Activated naive CD4-positive, alpha-beta T cell treated with anti-CD3 and anti-CD28 coated beads for 36 hours (primary cell): ENCODE data around the gene CYP24A1. TPM values are rescaled to one million over a fixed set of nuclear protein-coding genes. Genes with fewer than 3 reads are reported as not detected.
"Not testable (repeated sequence)": the region's sequence is repeated elsewhere in the genome, so short reads cannot be mapped to it uniquely, and the experiment has no call there.

Experiments
- CTCF ChIA-PET: fragments of 350-600 bp; sonication (Branson Sonifier 250); formaldehyde crosslinking; loops from one replicate; lab custom pipeline; 2021; ENCODE audit warnings: antibody characterized with exemption; lab: Charles Lee
- DNase-seq: peaks from one replicate; pipeline ENCODE4 v3.0.0-alpha.2; 2020
- H3K27ac Mint-ChIP-seq: one replicate; pipeline ENCODE4 v1.8.0; 2021; ENCODE audit warnings: mild to moderate bottlenecking, mixed read lengths
- H3K27me3 Mint-ChIP-seq: one replicate; pipeline ENCODE4 v1.8.0; 2021; ENCODE audit warnings: low read depth, mixed read lengths
- H3K36me3 Mint-ChIP-seq: one replicate; pipeline ENCODE4 v1.8.0; 2021; ENCODE audit warnings: low read depth, mixed read lengths
- H3K4me1 Mint-ChIP-seq: one replicate; pipeline ENCODE4 v1.8.0; 2021; ENCODE audit warnings: low read depth, mixed read lengths
- H3K4me3 Mint-ChIP-seq: one replicate; pipeline ENCODE4 v1.8.0; 2021; ENCODE audit warnings: mild to moderate bottlenecking, moderate library complexity, mixed read lengths
- H3K9me3 Mint-ChIP-seq: one replicate; pipeline ENCODE4 v1.8.0; 2021; ENCODE audit warnings: mixed read lengths
- intact Hi-C: fragments of 100-400 bp; cut with micrococcal nuclease; formaldehyde crosslinking; loops from one replicate; pipeline ENCODE4 v1.15.1; 2023
- total RNA-seq, 2 experiments: library from RNA; stranded (reverse); gene quantifications; one replicate each; pipeline ENCODE4 v1.2.3, GENCODE V29; 2021

The CYP24A1 gene
- total RNA-seq, 2 experiments from 2014 or later: not detected

DNA sequence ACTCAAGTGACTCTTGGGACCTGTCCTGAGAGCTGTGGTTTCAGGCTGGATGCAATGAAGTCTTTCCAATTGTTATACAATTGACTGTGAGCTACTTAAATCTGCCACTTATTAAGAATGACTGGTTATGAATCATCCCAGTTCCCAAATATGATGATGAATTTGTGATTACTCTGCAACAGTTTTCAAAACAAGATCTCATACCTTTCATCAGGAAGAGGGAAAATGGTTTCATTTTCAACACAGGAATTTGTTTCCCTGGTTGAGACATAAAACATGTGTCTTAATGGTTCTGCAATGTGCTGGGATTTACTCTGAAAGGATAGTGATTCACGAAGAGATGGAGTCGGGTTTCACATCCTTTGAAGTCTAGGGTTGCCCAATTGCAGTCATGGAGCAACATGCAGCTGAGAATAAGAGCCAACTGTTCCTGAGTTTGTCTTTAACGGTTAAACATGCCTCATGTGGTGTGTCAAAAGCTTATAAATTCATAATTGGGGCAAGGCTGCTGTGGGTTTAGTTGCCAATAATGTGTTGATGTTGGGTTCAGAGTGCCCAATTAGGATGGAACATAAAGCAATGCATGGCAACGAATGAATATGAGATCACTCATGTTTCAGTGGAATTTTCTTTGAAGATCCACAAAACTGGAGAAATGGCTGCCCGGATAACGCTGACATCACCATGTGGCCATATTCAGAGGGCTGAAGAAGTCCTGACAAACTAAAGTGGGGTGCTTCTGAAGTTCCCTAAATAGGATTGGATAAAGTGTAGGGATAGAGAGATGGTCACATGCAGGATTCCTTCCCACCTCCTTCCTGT lies 41.0 kb downstream of the CYP24A1 start:
- CTCF ChIA-PET: interaction anchor here (0.5 to 0.6 kb wide), 3 partner anchors 44 to 626 kb away, joined by 3 read pairs; no protein-coding TSS in a partner anchor
- Mint-ChIP-seq H3K4me1 (no peaks in the 10 kb centered on the region), H3K9me3 (peaks cover 7% of the 10 kb centered on the region), H3K4me3 (no peak overlapping the region), H3K27me3 (peaks cover 2% of the 10 kb centered on the region), H3K27ac (no peak overlapping the region), H3K36me3 (no peaks in the 10 kb centered on the region)
- intact Hi-C loops: no loop called here
- DNase-seq: no peak

DNA sequence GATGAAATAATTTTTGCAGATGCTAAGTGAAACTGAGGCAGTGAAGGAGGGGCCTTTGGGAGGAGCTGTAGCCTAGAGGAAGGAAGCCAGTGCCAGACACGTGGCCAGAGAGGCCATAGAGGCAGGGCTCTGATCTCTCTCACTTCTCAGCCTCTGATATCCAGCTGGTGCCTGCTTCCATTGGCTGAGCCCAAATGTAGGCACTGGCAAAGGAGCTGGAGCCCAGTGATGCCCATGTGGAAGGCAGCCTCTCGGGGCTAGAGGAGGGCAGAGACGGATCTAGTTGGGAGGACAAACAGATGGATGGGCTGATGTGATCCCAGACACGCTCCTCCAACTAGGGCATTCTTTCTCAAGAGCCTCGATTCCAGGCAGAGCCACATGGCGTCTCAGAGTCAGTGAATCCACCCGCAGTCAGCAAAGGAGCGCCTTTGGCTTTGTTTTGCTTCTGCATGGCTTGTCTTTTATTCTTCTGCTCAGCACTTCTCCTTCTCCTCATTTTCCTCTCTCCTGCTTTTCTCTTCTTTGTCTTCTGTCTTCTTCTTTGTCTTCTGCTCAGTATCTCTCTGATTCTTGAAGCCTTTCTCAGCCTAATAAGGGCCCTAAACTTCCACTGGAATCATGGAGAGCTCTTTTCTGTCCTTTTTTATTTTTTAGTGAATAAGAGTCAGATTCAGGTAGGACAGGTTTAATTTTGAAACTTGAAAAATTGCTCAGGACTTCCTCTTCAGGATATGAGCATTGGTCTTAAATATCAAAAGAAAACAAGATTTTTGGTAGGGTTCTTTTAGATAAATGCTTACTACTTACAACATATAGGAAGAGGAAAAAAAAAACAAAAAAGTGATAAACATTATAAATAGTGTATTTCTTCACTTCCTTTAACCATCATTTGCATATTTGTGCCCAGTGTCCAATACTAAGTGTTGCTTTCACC lies 41.8 kb downstream of the CYP24A1 start:
- intact Hi-C loops: no loop called here
- Mint-ChIP-seq H3K36me3 (no peaks in the 10 kb centered on the region), H3K4me1 (no peaks in the 10 kb centered on the region), H3K4me3 (no peak overlapping the region), H3K9me3 (peaks cover 7% of the 10 kb centered on the region), H3K27ac (no peak overlapping the region), H3K27me3 (peaks cover 2% of the 10 kb centered on the region)
- no peak for DNase-seq
- CTCF ChIA-PET: interaction anchor here (0.5 to 0.6 kb wide), 2 partner anchors 45 to 146 kb away, joined by 3 read pairs; no protein-coding TSS in a partner anchor

DNA sequence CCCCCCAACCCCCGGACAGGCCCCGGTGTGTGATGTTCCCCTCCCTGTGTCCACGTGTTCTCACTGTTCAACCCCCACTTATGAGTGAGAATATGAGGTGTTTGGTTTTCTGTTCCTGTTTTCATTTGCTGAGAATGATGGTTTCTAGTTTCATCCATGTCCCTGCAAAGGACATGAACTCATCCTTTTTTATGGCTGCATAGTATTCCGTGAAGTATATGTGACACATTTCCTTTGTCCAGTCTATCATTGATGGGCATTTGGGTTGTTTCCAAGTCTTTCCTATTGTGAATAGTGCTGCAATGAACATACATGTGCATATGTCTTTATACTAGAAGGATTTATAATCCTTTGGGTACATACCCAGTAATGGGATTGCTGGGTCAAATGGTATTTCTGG lies 42.7 kb downstream of the CYP24A1 start:
- H3K9me3 Mint-ChIP-seq, H3K4me1 Mint-ChIP-seq, H3K27me3 Mint-ChIP-seq, H3K27ac Mint-ChIP-seq, DNase-seq, intact Hi-C loops, H3K4me3 Mint-ChIP-seq, CTCF ChIA-PET, H3K36me3 Mint-ChIP-seq: not testable (repeated sequence)

DNA sequence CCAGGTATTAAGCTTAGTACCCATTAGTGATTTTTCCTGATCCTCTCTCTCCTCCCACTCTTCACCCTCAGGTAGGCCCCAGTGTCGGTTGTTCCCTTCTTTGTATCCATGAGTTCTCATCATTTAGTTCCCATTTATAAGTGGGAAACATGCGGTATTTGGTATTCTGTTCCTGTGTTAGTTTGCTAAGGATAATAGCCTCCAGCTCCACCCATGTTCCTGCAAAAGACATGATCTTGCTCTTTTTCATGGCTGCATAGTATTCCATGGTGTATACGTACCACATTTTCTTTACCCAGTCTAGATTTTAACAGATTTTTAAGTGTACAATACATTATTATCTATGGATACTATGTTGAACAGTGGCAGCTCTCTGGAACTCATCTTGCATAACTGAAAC lies 44.4 kb downstream of the CYP24A1 start:
- no peak overlapping the region for H3K27ac Mint-ChIP-seq
- intact Hi-C loops: no loop called here
- CTCF ChIA-PET: no interaction called here

DNA sequence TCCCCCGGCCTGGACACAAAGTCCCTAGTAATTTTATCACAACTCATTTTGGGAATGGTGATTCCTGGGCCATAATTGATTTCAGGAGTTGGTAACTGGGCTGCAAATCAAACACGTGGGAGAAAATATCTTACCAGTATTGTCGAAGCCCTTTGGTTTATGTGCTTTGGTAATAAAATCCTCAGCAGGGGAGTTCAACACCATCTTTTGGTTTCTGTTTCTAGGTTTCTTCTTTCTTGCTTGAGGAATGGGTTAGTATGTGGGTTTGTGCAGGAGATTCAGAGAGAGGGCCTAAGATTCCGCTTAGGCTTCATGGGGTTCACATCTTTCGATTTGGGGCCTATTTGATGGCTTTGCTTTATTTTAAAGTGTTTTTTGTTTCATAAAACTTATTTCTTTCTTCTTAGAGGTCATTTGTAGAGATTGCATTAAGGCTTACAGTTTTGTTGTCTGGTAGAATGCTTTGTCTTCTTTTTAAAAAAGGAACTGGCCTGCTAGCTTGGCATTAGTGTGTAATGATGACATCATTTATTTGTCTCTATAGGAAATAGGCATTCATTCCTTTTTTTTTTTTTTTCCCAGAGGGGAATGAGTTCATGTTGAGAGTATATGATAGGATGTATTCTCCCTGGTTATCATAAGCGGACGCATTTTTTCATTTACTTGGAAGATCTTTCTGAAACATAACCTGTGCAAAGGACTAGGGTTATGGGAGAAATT lies 45.8 kb downstream of the CYP24A1 start:
- Mint-ChIP-seq H3K27ac (no peak overlapping the region), H3K4me3 (no peak overlapping the region), H3K4me1 (no peaks in the 10 kb centered on the region), H3K36me3 (no peaks in the 10 kb centered on the region), H3K9me3 (peaks cover 7% of the 10 kb centered on the region), H3K27me3 (peaks cover 2% of the 10 kb centered on the region)
- intact Hi-C loops: no loop called here
- CTCF ChIA-PET: interaction anchor here (0.6 kb wide), 1 partner anchor 167 kb away, joined by 4 read pairs; no protein-coding TSS in a partner anchor
- no peak for DNase-seq

More for the DNA sequence above, 44.4 kb downstream of the CYP24A1 start:
- Mint-ChIP-seq H3K4me1 (no peaks in the 10 kb centered on the region), H3K9me3 (peaks cover 7% of the 10 kb centered on the region), H3K4me3 (no peak overlapping the region), H3K36me3 (no peaks in the 10 kb centered on the region), H3K27me3 (peaks cover 2% of the 10 kb centered on the region)
- DNase-seq: no peak

DNA sequence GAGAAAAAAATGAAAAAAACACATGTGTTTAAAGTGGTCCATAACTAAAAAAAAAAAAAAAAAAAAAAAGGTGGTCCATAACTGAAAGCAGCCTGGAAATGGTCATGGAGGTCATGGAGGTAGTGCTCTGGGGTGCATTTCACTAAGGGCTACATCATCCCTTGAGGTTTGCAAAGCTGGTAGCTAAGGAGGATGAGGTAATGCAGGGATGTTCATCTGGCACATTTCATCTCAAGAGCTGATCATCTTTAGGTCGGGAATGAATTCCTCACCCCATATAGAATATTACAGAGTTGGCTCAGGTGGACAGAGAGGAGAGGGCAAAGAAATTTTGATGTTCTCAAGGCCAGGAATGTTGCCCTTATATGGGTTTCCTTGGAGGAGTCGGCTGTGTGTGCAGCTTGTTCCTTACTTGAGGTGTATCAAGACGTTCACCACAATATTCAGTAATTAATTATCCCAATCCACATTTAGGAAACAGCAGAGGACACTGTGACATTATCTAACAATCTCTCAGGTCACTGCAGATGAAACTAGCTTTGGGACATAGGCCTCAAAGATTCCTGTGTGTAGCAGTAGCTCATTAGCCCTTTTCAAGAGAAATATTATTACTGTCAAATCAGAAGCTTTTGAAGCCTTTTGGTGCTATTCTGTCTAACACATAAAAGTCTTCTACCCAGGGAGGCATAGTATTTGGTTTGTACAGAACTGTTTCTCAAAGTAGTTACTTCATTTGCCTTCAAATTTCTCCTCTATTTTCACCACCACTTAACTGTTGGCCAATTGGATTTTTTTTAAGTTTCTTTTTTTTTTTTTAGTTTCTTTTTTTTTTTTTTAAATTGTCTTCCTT lies 46.8 kb downstream of the CYP24A1 start:
- H3K27me3 Mint-ChIP-seq: no peaks in the 10 kb centered on the region
- no peaks in the 10 kb centered on the region for H3K36me3 Mint-ChIP-seq
- CTCF ChIA-PET: no interaction called here
- no peak overlapping the region for H3K27ac Mint-ChIP-seq
- H3K4me1 Mint-ChIP-seq: no peaks in the 10 kb centered on the region
- peaks cover 7% of the 10 kb centered on the region for H3K9me3 Mint-ChIP-seq
- intact Hi-C loops: no loop called here
- no peak for DNase-seq
- H3K4me3 Mint-ChIP-seq: no peak overlapping the region

DNA sequence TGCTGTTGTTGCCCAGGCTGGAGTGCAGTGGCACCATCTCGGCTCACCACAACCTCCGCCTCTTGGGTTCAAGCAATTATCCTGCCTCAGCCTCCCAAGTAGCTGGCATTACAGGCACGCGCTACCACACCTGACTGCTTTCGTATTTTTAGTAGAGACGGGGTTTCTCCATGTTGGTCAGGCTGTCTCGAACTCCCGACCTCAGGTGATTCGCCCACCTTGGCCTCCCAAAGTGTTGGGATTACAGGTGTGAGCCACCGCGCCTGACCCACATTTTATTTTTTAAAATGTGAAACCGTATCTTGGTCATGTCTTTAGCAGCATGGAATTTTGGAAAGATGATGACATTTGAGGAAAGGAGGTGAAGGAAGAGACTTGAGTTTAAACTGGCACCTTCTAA lies 47.5 kb downstream of the CYP24A1 start:
- H3K27ac Mint-ChIP-seq, CTCF ChIA-PET, H3K9me3 Mint-ChIP-seq: not testable (repeated sequence)

DNA sequence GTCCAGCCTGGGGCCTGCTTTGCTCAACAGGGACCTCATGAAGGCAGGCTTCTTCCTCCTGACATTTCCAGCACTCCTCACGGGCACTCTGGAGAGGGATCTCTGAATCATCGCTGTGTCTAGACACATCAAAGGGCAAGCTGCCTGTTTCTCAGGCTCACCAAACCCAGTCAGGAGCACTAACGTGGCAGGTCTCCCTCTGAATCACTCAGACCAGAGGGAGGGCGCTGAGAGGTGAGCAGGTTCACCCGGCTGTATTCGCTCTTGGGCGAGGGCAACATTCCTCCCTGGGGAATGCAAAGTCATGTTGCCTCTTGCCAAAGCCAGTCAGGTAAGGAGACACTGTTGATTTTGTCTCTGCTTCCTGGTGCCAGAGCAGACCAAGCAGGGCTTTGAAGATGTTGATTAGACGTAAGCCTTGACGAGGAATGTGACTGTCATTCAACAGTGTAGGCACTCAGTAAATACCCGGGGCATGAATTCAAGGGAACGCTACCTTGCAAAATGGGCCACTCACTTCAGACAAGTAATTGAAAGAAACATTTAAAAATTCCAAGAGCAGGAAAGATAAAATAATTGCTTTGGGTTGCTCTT lies 50.1 kb downstream of the CYP24A1 start:
- Mint-ChIP-seq H3K4me3 (no peak overlapping the region), H3K36me3 (no peaks in the 10 kb centered on the region), H3K27ac (no peak overlapping the region), H3K9me3 (no peaks in the 10 kb centered on the region), H3K27me3 (no peaks in the 10 kb centered on the region), H3K4me1 (no peaks in the 10 kb centered on the region)
- intact Hi-C loops: no loop called here
- CTCF ChIA-PET: no interaction called here
- no peak for DNase-seq

More for the DNA sequence above, 47.5 kb downstream of the CYP24A1 start:
- intact Hi-C loops, DNase-seq, H3K36me3 Mint-ChIP-seq, H3K4me3 Mint-ChIP-seq, H3K4me1 Mint-ChIP-seq, H3K27me3 Mint-ChIP-seq: not testable (repeated sequence)

DNA sequence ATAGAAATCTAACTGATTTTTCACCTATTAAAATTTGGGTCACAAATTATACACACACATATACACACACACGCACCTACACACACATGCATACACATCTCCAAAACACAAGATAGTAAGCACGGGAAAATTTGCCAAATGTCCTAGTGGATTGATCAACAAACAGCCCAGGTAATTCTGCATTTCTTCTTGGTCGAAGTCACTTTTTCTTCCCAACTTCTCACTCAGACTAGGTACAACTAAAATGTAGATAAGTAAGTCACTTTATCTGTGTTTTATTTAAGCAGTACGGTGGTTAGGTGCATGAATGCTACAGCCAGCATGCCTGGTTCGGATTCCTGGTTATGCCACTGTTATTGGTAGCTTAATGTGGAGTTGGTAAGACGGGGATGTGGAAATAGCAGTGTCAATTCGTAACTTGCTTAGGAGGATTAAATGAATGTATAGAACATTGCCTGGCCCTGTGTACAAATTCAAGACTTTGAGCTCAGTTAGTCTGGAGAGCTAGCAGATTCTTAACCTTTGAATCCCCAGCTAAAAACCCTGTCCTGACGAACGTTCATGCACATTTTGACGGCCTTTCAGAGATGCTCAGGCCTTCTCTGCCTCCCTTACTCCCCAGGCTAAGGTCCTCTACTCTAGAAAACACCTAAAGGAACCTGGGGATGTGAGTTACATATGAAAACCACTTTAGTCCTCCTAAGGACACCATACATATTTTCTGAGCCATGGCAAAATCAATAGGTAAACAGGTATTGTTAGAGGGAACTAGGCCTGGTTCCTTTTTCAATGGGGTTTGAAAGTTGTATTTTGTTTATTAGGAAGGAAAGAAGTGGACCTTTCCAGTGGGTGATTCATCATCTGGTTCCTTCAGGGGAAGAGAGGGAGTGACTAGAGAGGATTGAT lies 50.9 kb downstream of the CYP24A1 start:
- Mint-ChIP-seq H3K27ac (no peak overlapping the region), H3K27me3 (no peaks in the 10 kb centered on the region), H3K9me3 (no peaks in the 10 kb centered on the region), H3K36me3 (no peaks in the 10 kb centered on the region), H3K4me1 (no peaks in the 10 kb centered on the region), H3K4me3 (no peak overlapping the region)
- intact Hi-C loops: no loop called here
- CTCF ChIA-PET: no interaction called here
- no peak for DNase-seq

DNA sequence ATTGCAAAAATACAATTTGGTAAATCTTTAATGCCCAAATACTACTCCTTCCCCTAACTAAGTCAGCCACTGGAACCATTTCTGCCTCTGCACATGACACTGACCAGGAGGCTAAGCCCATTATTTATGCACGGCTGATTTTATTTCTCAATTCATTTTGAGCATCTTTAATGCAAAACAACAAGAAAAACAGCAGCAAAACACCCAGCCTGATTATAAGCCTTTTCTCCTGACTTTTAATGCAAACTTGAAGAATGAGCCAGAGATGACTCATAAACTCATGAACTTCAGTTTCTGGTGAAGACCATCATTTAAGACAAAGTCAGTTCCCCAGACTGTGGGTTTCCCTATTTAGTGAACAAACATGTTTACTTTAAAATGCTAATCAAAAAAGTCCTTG lies 51.6 kb downstream of the CYP24A1 start:
- no peak for DNase-seq
- H3K4me1 Mint-ChIP-seq: no peaks in the 10 kb centered on the region
- no peak overlapping the region for H3K27ac Mint-ChIP-seq
- no peaks in the 10 kb centered on the region for H3K27me3 Mint-ChIP-seq
- H3K9me3 Mint-ChIP-seq: no peaks in the 10 kb centered on the region
- intact Hi-C loops: no loop called here
- CTCF ChIA-PET: no interaction called here
- H3K4me3 Mint-ChIP-seq: no peak overlapping the region
- no peaks in the 10 kb centered on the region for H3K36me3 Mint-ChIP-seq
